ENCODE results near the gene BSX.

The BSX gene

DNA sequence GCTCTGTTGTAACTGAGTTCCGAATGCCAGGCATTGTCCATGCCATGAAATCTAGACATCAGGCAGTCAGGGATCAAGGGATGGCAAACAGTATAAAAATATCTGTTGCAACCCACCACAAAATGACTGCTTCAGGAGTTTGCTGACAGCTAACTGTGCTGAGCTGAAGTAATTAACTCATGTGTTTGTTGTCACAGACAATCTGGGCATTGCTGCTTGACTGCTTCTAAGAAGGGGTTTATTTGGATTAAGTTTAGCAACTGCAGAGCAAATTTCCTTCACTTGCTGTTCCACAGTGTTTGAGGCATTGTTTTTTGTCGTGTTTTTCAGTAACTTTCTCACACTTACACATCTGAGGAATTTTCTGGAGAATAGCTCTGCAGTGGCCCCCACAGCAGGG is 30.4 kb downstream of the BSX start:
- no peak for FAIRE-seq

DNA sequence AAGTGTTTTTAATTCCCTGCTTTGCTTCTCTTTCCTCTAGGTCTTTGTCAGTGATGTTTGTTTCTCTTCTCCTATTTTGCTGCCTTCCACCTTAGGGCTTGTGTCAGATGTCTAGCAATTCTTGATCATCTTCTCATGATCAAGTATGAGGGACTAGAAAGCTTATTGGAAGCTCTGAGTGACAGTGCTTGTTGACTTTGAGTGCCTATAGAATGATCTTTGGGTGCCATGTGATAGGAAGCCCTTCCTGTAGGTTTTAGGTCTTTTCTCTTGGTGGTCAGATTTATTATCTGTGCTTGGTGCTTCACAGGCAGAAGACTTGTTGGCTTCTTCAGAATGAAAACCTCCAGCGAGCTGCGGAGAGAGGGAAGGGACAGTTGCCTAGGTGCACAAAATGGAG is 43.1 kb downstream of the BSX start:
- no peak for FAIRE-seq

DNA sequence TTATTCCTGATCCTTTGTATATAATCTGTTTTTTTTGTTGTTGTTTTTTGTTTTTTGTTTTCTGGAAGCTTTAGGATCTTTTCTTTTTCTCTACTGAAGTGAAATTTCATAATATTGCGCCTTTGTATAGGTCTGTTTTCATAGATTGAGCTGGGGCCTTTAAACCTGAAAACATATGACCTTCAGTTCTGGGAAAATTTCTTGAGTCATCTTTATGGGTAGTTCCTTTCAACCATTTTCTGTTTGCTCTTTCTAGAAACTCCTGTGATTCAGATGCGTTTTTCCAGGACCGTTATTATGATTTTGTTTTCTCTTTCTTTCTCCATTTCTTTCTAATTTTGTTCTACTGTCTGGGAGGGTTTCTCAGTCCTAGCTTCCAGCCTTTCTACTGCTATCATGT is 43.7 kb downstream of the BSX start:
- no peak for FAIRE-seq

DNA sequence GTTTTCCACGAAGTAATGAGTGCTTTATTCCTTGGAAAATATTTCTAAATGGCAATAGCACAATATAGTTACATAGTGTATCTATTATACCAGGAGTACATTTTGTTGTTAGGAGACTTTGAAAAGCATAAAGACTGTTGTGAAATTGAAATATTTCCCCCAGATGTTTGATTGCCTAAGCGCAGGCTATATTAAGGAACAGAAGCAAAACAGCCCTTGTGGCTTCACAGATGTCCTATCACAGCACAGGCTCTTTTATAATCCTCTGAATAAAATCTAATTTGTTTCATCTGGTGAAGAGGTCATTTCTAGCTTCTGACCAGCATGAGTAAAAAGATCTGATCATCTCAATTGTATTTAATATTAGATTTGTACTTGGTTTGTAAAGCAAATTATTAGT is 48.2 kb downstream of the BSX start:
- no peak for FAIRE-seq

DNA sequence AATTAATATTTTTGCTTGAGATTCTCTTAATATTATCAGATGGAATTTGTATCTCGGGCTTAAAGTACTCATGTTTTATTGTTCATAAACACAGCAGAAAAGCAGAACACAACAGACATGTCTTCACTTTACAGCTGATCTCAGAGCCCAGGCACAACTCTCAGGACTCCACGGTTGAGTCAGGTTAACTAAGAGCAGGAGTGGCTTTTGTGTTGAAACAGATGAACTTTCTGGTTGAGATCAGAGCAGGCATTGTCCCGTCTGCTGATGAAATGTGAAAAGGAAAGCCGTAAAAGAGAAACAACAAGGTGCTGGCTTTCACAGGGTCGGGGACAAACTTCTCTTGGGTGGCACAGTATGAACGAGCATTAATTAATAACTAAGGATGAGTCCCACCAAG is 50.1 kb downstream of the BSX start:
- FAIRE-seq = no peak

Measured in A204.1 (cell line).